Endodermal cell (in vitro differentiated cells): Measurements from ENCODE around the gene OR2AE1. TPM values are rescaled to one million over a fixed set of nuclear protein-coding genes. Genes with fewer than 3 reads are reported as not detected.
"Not testable (repeated sequence)": the region's sequence is repeated elsewhere in the genome, so short reads cannot be mapped to it uniquely, and the experiment has no call there.

Source experiments
- DNase-seq: peaks from one replicate; pipeline ENCODE4 v3.0.0-alpha.2; 2017
- H3K27ac ChIP-seq: 2 replicates; pipeline ENCODE4 v1.5.1; 2013; ENCODE audit warnings: mild to moderate bottlenecking, low read depth, low read length, moderate library complexity
- H3K27me3 ChIP-seq: 2 replicates; pipeline ENCODE4 v1.6.1; 2013; ENCODE audit warnings: mild to moderate bottlenecking, low read length, moderate library complexity; ENCODE audit not compliant: insufficient read depth, control insufficient read depth, poor library complexity, severe bottlenecking
- H3K36me3 ChIP-seq: 2 replicates; pipeline ENCODE4 v1.7.0; 2013; ENCODE audit warnings: mild to moderate bottlenecking, low read length, moderate library complexity; ENCODE audit not compliant: control insufficient read depth, insufficient read depth
- H3K4me1 ChIP-seq: one replicate; pipeline ENCODE4 v1.7.0; 2013; ENCODE audit warnings: low read length; ENCODE audit not compliant: control insufficient read depth, insufficient read depth
- H3K4me3 ChIP-seq: 2 replicates; pipeline ENCODE4 v1.5.1; 2013; ENCODE audit warnings: mild to moderate bottlenecking, low read length, moderate library complexity
- H3K9ac ChIP-seq: 2 replicates; pipeline ENCODE4 v1.6.1; 2013; ENCODE audit warnings: mild to moderate bottlenecking, low read length, moderate library complexity; ENCODE audit not compliant: poor library complexity, severe bottlenecking; ENCODE audit errors: extremely low read depth
- H3K9me3 ChIP-seq: 2 replicates; pipeline ENCODE4 v1.6.1; 2013; ENCODE audit warnings: mild to moderate bottlenecking, low read length, moderate library complexity; ENCODE audit not compliant: control insufficient read depth
- H3K27ac Mint-ChIP-seq: 2 replicates; pipeline ENCODE4 v1.8.0; 2020; ENCODE audit warnings: mixed read lengths
- H3K27me3 Mint-ChIP-seq: 2 replicates; pipeline ENCODE4 v1.8.0; 2021; ENCODE audit warnings: mild to moderate bottlenecking, mixed read lengths; ENCODE audit not compliant: insufficient read depth
- H3K36me3 Mint-ChIP-seq: 2 replicates; pipeline ENCODE4 v1.8.0; 2020; ENCODE audit warnings: low read depth, mixed read lengths
- H3K4me1 Mint-ChIP-seq: 2 replicates; pipeline ENCODE4 v1.8.0; 2020; ENCODE audit warnings: mixed read lengths
- H3K4me3 Mint-ChIP-seq: 2 replicates; pipeline ENCODE4 v1.8.0; 2020; ENCODE audit warnings: mild to moderate bottlenecking, moderate library complexity, mixed read lengths
- H3K9me3 Mint-ChIP-seq: 2 replicates; pipeline ENCODE4 v1.8.0; 2020; ENCODE audit warnings: mild to moderate bottlenecking, mixed read lengths
- CTCF ChIP-seq: fragments of 200-600 bp; sonication (generic); conservative IDR thresholded peaks from 2 replicates; pipeline ENCODE4 v1.5.0; 2021; ENCODE audit warnings: antibody characterized with exemption, mild to moderate bottlenecking
- whole genome bisulfite sequencing, 2 experiments: methylation state at CpG; one replicate each; pipeline versions ENCODE4 v1.1.5 to v1.1.7; 2013; ENCODE audit warnings: missing lambda C conversion rate in 2 of 2, mixed read lengths in 1 of 2; ENCODE audit not compliant: insufficient coverage in 1 of 2, insufficient read length in 1 of 2; 5-methylcytosine and 5-hydroxymethylcytosine counted together
- total RNA-seq, 2 donors: library from RNA; stranded (reverse); fragmentation: NEBNext Ultra II Directional in 1 of 2; extraction: Animal tissue kit (Norgen Biotek cat#: 25700) in 1 of 2; gene quantifications; 2 replicates in 1 of 2; 3 replicates in 1 of 2; pipeline ENCODE4 v1.2.1, GENCODE V29; 2021

OR2AE1 gene
- total RNA-seq, 2 donors from 2014 or later, result not detected

GRCh38 chr7:99894738-99895137 lies 17.9 kb upstream of the OR2AE1 start:
- no peaks in the 10 kb centered on the region for H3K27me3 ChIP-seq
- Mint-ChIP-seq H3K27me3 (no peaks in the 10 kb centered on the region), H3K9me3 (peaks cover 13% of the 10 kb centered on the region), H3K27ac (no peak overlapping the region), H3K36me3 (peaks cover 9% of the 10 kb centered on the region), H3K4me1 (peaks cover 3% of the 10 kb centered on the region), H3K4me3 (no peak overlapping the region)
- peaks cover 3% of the 10 kb centered on the region for H3K36me3 ChIP-seq
- H3K27ac ChIP-seq, result no peak overlapping the region
- no peak overlapping the region for H3K4me3 ChIP-seq
- no peak overlapping the region for H3K9ac ChIP-seq
- DNase-seq, result no peak
- H3K9me3 ChIP-seq, result peaks cover 10% of the 10 kb centered on the region
- H3K4me1 ChIP-seq, result no peaks in the 10 kb centered on the region
- no peak for TF ChIP-seq CTCF

- 76 to 94% methylated on average over 3 to 5 of the region's 5 CpGs for WGBS, 2 experiments
- Histone ChIP-seq H3K27ac (no peak overlapping the region), H3K9ac (no peak overlapping the region), H3K4me3 (no peak overlapping the region), H3K27me3 (no peaks in the 10 kb centered on the region), H3K36me3 (peaks cover 3% of the 10 kb centered on the region), H3K9me3 (peaks cover 18% of the 10 kb centered on the region), H3K4me1 (no peaks in the 10 kb centered on the region)
- Mint-ChIP-seq H3K36me3 (peaks cover 12% of the 10 kb centered on the region), H3K9me3 (peaks cover 26% of the 10 kb centered on the region), H3K4me1 (peaks cover 3% of the 10 kb centered on the region), H3K27me3 (no peaks in the 10 kb centered on the region), H3K4me3 (no peak overlapping the region), H3K27ac (no peak overlapping the region)
- TF ChIP-seq CTCF, result no peak
- DNase-seq, result no peak
Measured at GRCh38 chr7:99893280-99893679, 16.4 kb upstream of the OR2AE1 start.

GRCh38 chr7:99890348-99890747 lies 13.5 kb upstream of the OR2AE1 start:
- 98% methylated on average over 2 of the region's 2 CpGs; no CpG with 5 or more reads in 1 of the 2 experiments for WGBS, 2 experiments
- not testable (repeated sequence) for H3K36me3 ChIP-seq, H3K4me1 Mint-ChIP-seq

GRCh38 chr7:99888366-99888765 lies 11.5 kb upstream of the OR2AE1 start:
- H3K4me3 ChIP-seq, H3K9ac ChIP-seq, H3K27ac Mint-ChIP-seq, H3K27me3 Mint-ChIP-seq, H3K4me1 ChIP-seq, H3K4me3 Mint-ChIP-seq, H3K36me3 ChIP-seq, H3K27ac ChIP-seq, H3K4me1 Mint-ChIP-seq, DNase-seq, H3K27me3 ChIP-seq: not testable (repeated sequence)
- Mint-ChIP-seq H3K36me3 (peaks cover 30% of the 10 kb centered on the region), H3K9me3 (peaks cover 59% of the 10 kb centered on the region)
- WGBS, 2 experiments, result 84% methylated on average over 20 of the region's 29 CpGs; no CpG with 5 or more reads in 1 of the 2 experiments
- H3K9me3 ChIP-seq, result peaks cover 33% of the 10 kb centered on the region

More at GRCh38 chr7:99890348-99890747, 13.5 kb upstream of the OR2AE1 start:
- not testable (repeated sequence) for H3K4me3 Mint-ChIP-seq, H3K9ac ChIP-seq, H3K27me3 ChIP-seq, H3K4me3 ChIP-seq, DNase-seq, H3K27ac Mint-ChIP-seq, H3K27me3 Mint-ChIP-seq, H3K27ac ChIP-seq, H3K4me1 ChIP-seq
- Mint-ChIP-seq H3K9me3 (peaks cover 44% of the 10 kb centered on the region), H3K36me3 (peaks cover 24% of the 10 kb centered on the region)
- peaks cover 22% of the 10 kb centered on the region for H3K9me3 ChIP-seq
